Keratinocyte (primary cell): ENCODE data around the gene GOLIM4. TPM values are rescaled to one million over a fixed set of nuclear protein-coding genes. Genes with fewer than 3 reads are reported as not detected.

Experiments used
- DNase-seq: peaks from one replicate; pipeline ENCODE4 v3.0.0-alpha.2; 2011; ENCODE audit warnings: low read depth, missing footprints, low spot score
- FAIRE-seq: peaks from 2 replicates; lab custom pipeline; 2011; peaks lifted over from hg19 to GRCh38; lab: Jason Lieb, UNC
- H2AFZ ChIP-seq: 2 replicates; pipeline ENCODE4 v1.6.0; 2012; ENCODE audit warnings: low read length, control low read depth, inconsistent platforms; ENCODE audit not compliant: control insufficient read depth
- H3K27ac ChIP-seq: 2 replicates; pipeline ENCODE4 v1.5.1; 2011; ENCODE audit warnings: low read length; ENCODE audit not compliant: control insufficient read depth, insufficient read depth
- H3K27me3 ChIP-seq: 3 replicates; pipeline ENCODE4 v1.6.0; 2011; ENCODE audit warnings: low read length; ENCODE audit not compliant: control insufficient read depth, insufficient read depth; ENCODE audit errors: extremely low read depth
- H3K36me3 ChIP-seq, 2 experiments: 2 replicates in 1 of 2; 3 replicates in 1 of 2; pipeline ENCODE4 v1.5.1; 2011; ENCODE audit warnings: low read length in 2 of 2, mild to moderate bottlenecking in 1 of 2; ENCODE audit not compliant: control insufficient read depth in 2 of 2, insufficient read depth in 2 of 2; ENCODE audit errors: extremely low read depth in 1 of 2
- H3K4me1 ChIP-seq: 3 replicates; pipeline ENCODE4 v1.5.1; 2011; ENCODE audit warnings: low read length; ENCODE audit not compliant: control insufficient read depth, insufficient read depth; ENCODE audit errors: extremely low read depth
- H3K4me2 ChIP-seq: 3 replicates; pipeline ENCODE4 v1.6.0; 2011; ENCODE audit warnings: low read depth, low read length; ENCODE audit not compliant: control insufficient read depth, insufficient read depth; ENCODE audit errors: extremely low read depth
- H3K4me3 ChIP-seq, 3 experiments: fragments of 200-600 bp in 1 of 3; sonication (generic) in 1 of 3; 2 replicates in 2 of 3; 3 replicates in 1 of 3; pipeline ENCODE4 v1.5.1; 2011 to 2016; ENCODE audit warnings: low read length in 3 of 3, mild to moderate bottlenecking in 3 of 3, control low read depth in 2 of 3, inconsistent platforms in 1 of 3, low read depth in 1 of 3, mixed read lengths in 1 of 3, mixed run types in 1 of 3, moderate library complexity in 1 of 3; ENCODE audit not compliant: control insufficient read depth in 2 of 3, insufficient read depth in 2 of 3; ENCODE audit errors: extremely low read depth in 1 of 3
- H3K79me2 ChIP-seq: 2 replicates; pipeline ENCODE4 v1.6.0; 2012; ENCODE audit warnings: low read length; ENCODE audit not compliant: control insufficient read depth, insufficient read depth
- H3K9ac ChIP-seq: 3 replicates; pipeline ENCODE4 v1.6.0; 2011; ENCODE audit warnings: low read length; ENCODE audit not compliant: control insufficient read depth, insufficient read depth; ENCODE audit errors: extremely low read depth
- H3K9me1 ChIP-seq: 3 replicates; pipeline ENCODE4 v1.6.0; 2011; ENCODE audit warnings: low read length; ENCODE audit not compliant: control insufficient read depth, insufficient read depth; ENCODE audit errors: extremely low read depth
- H3K9me3 ChIP-seq: 2 replicates; pipeline ENCODE4 v1.5.1; 2012; ENCODE audit warnings: low read depth, low read length; ENCODE audit not compliant: control insufficient read depth
- H4K20me1 ChIP-seq: 3 replicates; pipeline ENCODE4 v1.6.0; 2011; ENCODE audit warnings: low read length; ENCODE audit not compliant: control insufficient read depth, insufficient read depth; ENCODE audit errors: extremely low read depth
- CTCF ChIP-seq, 3 experiments: IDR thresholded peaks in 1 of 3; conservative IDR thresholded peaks in 1 of 3; optimal IDR thresholded peaks in 1 of 3; 2 replicates in 2 of 3; 3 replicates in 1 of 3; pipeline versions ENCODE3 to v1.5.1; 2011; ENCODE audit warnings: low read length in 3 of 3, mild to moderate bottlenecking in 3 of 3, moderate library complexity in 2 of 3, control low read depth in 1 of 3, inconsistent platforms in 1 of 3; ENCODE audit not compliant: insufficient read depth in 2 of 3; ENCODE audit errors: extremely low read depth in 1 of 3
- EZH2 ChIP-seq: IDR thresholded peaks from one replicate; pipeline ENCODE4 v1.6.1; 2012; ENCODE audit warnings: inconsistent platforms, mild to moderate bottlenecking, low read length, moderate library complexity
- dilution Hi-C: fragments of 300-500 bp; cut with MboI; formaldehyde crosslinking; loops from one replicate; pipeline ENCODE4 v1.7.0; 2020; ENCODE audit warnings: low sequenced_read_pairs; ENCODE audit not compliant: extremely low pct_ligation_motif_present
- polyA plus RNA-seq, 5 experiments: library from polyadenylated mRNA; depleted of rRNA in 3 of 5; stranded (reverse) in 3 of 5; stranded (forward) in 1 of 5; unstranded in 1 of 5; fragments of >200 nt; gene quantifications; 1 replicate in 1 of 5; 2 replicates in 3 of 5; 3 replicates in 1 of 5; pipeline versions ENCODE4 v1.2.1 to v1.2.3, GENCODE V29; 2011 to 2012; ENCODE audit warnings: missing spikeins in 2 of 5, low read depth in 1 of 5, low replicate concordance in 1 of 5

Gene GOLIM4
- polyA plus RNA-seq, 1 donor (not counting 4 experiments of a cell fraction or from before 2014, with no cell fraction given) = 13.4 TPM

- Histone ChIP-seq H3K4me1 (peaks cover 14% of the 10 kb centered on the region), H3K4me3 (no peak overlapping the region), H3K27ac (no peak overlapping the region), H4K20me1 (peaks cover 4% of the 10 kb centered on the region), H3K36me3 (no peaks in the 10 kb centered on the region), H3K9me3 (no peaks in the 10 kb centered on the region), H3K4me2 (no peak overlapping the region), H3K27me3 (no peaks in the 10 kb centered on the region), H3K79me2 (peaks cover 80% of the 10 kb centered on the region), H2AFZ (no peak overlapping the region), H3K9ac (no peak overlapping the region), H3K9me1 (no peaks in the 10 kb centered on the region)
- FAIRE-seq (no peak), DNase-seq (no peak)
- dilution Hi-C loops = no loop called here
- no peak for TF ChIP-seq CTCF (optimal IDR thresholded peaks at IDR 0.05 in 1 of 3, IDR thresholded peaks at IDR 0.05 in 1 of 3, conservative IDR thresholded peaks at IDR 0.05 in 1 of 3; ENCODE audit: extremely low read depth in 1 of 3, insufficient read depth in 2 of 3, low read length in 3 of 3)
- no peak for TF ChIP-seq EZH2
These were observed 8.2 kb downstream of the GOLIM4 start for GRCh38 chr3:168087539-168087938.

- Histone ChIP-seq H3K79me2 (peaks cover 80% of the 10 kb centered on the region), H3K27me3 (no peaks in the 10 kb centered on the region), H3K9ac (no peak overlapping the region), H3K9me1 (no peaks in the 10 kb centered on the region), H3K4me2 (no peak overlapping the region), H3K4me3 (no peak overlapping the region), H3K27ac (no peak overlapping the region), H3K36me3 (no peaks in the 10 kb centered on the region), H3K4me1 (peaks cover 8% of the 10 kb centered on the region), H2AFZ (no peak overlapping the region), H4K20me1 (peaks cover 4% of the 10 kb centered on the region), H3K9me3 (no peaks in the 10 kb centered on the region)
- TF ChIP-seq EZH2 (no peak), CTCF (optimal IDR thresholded peaks at IDR 0.05 in 1 of 3, IDR thresholded peaks at IDR 0.05 in 1 of 3, conservative IDR thresholded peaks at IDR 0.05 in 1 of 3; ENCODE audit: extremely low read depth in 1 of 3, insufficient read depth in 2 of 3, low read length in 3 of 3) (no peak)
- DNase-seq = no peak
- dilution Hi-C loops = no loop called here
- no peak for FAIRE-seq
These were observed 9.0 kb downstream of the GOLIM4 start for GRCh38 chr3:168086541-168087260.
